HG02973 (cell line): ENCODE measurements around the gene PARP9.

Experiments used
- ATAC-seq: cut with Tn5 transposase; IDR thresholded peaks from one replicate; pipeline ENCODE4 v1.9.1; 2021; ENCODE audit warnings: moderate library complexity; ENCODE audit not compliant: unreplicated experiment

Gene PARP9

DNA sequence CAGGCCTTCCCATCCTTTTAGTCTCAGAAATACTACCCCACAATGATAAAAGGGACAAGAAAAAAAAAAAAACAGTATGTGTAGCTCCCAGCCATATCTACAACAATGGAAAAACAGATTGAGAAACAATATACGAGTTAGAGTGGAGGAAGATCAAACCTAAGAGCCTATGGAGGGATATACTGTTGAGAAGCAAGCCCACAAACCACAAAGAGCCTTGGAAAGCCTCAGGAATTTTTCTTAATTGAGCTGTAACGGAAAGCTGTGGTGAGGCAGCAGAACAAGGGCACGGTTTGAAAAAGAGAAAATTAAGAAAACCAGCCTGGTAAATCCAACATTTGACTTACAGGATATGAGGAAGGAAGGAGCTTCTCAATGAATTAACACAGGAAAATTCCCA is 70.8 kb downstream of the PARP9 start:
- ATAC-seq = no peak

DNA sequence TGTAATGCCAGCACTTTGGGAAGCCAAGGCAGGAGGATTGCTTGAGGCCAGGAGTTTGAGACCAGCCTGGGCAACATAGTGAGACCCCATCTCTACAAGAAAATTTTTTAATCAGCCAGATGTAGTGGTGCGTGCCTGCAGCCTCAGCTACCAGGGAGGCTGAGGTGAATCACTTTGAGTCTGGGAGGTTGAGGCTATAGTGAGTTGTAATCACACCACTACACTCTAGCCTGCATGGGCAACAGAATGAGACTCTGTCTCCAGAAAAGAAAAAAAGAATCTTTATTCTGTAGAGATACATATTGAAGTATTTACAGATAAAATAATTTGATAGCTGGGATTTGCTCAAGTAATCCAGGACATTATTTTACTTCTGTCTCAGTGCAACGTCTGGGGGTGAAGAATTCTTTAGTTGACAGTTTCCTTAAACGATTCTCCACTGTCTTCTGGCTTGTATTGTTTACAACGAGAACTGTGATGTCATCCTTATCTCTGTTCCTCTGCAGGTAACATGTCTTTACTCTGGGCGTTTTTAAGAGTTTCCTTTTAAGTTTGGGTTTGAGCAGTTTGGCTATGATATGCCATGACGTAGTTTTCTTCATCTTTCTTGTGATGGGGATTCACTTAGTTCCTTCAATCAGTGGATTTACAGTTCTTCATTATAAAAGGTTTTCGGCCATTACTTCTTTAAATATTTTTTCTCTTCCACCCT is 75.7 kb downstream of the PARP9 start:
- no peak for ATAC-seq

DNA sequence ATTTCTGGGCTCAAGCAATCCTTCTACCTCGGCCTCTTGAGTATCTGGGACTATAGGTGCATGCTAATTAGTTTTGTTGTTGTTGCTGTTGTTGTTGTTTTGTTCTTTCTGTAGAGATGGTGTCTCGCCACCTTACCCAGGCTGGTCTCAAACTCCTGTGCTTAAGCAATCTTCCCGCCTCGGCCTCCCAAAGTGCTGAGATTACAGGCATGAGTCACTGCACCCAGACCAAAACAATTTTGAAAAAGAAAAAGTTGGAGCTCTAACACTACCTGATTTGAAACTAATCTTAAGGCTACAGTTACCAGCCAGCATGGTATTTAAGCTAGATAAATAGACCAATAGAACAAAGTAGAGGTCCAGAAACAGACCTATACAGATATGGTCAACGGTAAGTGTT is 79.1 kb downstream of the PARP9 start:
- ATAC-seq = no peak

DNA sequence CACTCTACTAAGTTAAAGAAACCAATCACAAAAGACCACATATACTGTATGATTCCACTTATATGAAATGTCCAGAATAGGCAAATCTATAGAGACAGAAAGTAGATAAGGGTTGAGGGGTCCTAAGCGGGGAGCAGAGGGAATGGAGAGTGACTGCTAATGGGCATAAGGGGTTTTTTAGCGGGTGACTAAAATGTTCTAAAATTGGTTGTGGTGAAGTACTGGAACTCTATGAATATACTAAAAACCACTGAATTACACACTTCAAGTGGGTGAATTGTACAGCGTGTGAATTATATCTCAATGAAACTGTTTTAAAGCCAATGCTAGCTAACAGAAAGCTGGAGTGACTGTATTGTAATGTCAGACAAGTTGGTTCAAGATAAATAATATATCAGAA is 82.7 kb downstream of the PARP9 start:
- ATAC-seq = no peak
